NCI-H774 (cell line): ENCODE measurements around the gene MAPRE3.
"Not testable (repeated sequence)": the region's sequence is repeated elsewhere in the genome, so short reads cannot be mapped to it uniquely, and the experiment has no call there.

Experiments used
- DNase-seq: peaks from one replicate; lab custom pipeline; 2025; lab: John Stamatoyannopoulos, UW

Gene MAPRE3

DNA sequence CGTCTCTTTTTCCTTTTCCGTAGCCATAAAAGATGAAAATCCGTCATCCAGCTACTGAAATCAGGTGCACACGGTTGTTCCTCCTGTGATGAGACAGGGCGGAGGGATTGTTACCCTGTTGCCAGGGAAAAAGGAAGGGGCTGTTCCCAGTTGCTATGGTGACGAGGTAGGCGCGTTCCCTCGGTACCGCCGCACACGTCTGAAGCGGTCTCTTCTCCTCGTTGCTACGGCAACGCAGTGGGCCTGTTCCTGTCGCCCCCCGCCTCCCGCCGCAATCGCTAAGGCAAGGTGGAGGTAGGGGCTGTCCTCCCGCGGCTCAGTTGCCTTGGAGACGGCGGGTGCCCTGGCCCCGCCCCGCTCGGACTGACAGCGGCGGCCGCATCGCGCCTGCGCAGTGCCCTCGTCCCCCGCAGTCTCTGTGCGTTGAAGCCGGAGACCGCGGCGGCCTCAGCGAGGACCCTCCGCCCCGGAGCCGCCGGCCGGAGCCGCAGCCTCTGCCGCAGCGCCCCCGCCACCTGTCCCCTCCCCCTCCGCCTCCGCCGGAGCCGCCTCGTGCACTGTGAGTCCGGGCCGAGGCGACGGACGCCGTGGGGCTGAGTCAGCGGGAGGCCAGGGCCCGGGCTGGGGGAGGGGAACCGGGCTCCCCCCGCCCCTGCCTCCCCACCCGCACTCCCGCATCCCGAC, at the start of gene MAPRE3:
Gene MAPRE3 (plus strand): TSS at position 394 of the 684 bp plus-strand sequence. CDS start 51,582 bp downstream, outside the sequence.
- peak; percentile 81 for DNase-seq

- no peak for DNase-seq
Measured at GRCh38 chr2:26921323-26921722, 49.1 kb upstream of the MAPRE3 start.

DNA sequence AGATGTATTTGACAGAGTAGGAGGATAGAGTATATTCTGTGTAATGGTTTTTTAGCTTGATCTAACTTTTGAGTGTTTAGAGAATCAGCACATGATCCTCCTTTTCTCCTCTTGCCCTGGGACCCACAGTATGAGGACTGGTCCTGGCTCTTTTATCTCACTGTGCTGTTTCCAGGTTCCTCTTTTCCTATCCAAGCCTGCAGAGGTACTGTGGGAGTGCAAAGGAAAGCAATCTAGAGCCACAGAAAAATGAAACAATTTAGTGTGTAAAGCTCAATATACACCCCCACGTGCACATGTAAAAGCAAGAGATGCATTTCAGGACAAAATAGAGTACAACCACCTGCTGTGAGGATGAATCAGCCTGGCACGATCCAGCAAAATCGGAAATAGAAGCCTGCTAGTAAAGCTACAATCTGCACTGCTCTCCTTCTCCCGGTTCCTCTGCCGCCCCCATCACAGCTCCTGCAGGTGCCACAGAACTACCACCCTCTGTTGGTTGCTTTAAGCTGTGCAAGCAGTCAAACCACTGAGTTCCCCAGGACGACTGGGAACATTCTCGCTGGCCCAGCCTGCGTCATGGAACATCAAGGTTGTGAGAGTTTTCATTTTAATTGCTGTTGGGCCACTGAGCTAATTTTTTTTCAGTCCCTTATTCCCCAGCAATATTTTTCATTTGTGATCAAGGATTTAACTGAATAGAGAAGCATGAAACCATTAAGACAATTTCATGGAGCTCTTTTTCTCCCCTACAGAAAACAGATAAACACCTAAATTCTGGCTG, 47.8 kb upstream of the MAPRE3 start:
- DNase-seq: peak; percentile 27

DNA sequence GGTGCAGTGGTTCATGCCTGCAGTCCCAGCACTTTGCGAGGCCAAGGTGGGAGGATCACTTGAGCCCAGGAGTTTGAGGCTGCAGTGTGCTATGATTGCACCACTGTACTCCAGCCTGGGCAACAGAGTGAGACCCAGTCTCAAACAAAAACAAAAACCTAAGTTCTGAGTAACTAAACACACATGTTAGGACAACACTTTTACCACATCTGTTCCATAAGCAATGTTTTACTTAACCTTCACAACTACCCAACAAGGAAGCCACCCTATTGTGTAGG, 47.3 kb upstream of the MAPRE3 start:
- not testable (repeated sequence) for DNase-seq

- no peak for DNase-seq
Measured at GRCh38 chr2:26924731-26925099, 45.7 kb upstream of the MAPRE3 start.

DNA sequence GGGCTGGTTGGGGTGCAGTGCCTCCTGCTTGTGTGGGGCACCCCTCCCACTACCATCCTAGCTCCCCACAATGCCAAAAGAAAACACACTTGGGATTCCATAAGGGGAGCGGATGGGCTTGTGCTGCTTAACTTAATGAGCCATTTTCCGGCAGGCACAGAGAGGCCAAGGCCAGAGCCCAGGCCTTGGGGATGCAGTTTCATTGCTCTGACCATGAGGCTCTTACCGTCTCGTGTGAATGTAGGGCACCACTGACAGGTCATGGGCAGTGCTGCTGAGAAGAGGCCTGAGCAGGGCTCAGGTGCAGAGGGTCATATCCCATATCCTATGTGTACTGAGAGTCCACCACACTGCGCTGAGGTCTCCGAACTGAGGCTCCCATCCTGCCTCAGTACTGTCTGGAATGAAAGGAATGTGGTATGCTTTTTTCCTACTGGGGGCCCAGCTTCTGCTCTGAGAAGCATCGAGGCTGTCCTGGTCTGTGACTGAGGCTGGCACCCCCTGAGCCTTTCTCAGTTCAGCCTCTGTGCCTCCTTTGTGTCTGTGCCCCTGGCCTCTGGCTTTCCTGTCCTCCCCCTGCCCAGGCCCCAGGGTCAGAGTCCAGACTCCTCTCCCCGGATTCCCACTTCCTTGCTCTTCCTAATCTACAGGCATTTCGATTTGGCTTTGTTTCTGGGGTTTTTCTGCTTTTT, 45.2 kb upstream of the MAPRE3 start:
- no peak for DNase-seq

DNA sequence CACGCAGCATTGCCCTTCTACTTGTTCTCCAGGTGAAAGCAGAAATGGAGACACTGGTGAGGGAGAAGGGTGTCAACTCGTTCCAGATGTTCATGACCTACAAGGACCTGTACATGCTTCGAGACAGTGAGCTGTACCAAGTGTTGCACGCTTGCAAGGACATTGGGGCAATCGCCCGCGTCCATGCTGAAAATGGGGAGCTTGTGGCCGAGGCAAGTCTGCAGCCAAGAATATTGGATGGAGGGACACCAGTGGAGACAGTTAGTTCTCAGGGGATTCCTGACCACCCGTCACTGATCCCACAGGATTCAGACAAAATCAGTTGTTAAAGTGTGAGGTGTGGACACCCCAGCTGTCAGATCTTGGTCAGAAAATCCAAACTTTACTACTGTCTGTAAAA, 43.2 kb upstream of the MAPRE3 start:
- DNase-seq: no peak

DNA sequence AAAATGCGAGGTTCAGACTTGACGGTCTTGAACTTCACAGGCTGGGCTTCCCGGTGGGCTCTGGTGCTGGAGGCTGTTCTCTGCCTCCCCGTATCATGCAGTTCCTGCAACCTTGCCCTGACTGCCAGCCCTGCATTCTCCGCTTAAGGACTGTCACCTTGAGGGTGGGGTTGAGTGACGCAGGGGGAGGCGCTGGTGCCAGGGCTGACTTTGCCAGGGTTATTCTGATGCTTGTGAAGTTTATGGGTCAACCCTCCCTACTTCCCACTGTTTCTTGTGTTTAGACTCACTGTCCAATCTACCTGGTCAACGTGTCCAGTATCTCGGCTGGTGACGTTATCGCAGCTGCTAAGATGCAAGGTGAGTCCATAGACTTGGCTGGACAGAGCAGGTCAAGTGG, 37.5 kb upstream of the MAPRE3 start:
- no peak for DNase-seq

- DNase-seq: no peak
Measured at GRCh38 chr2:26933431-26934334, 36.8 kb upstream of the MAPRE3 start.

DNA sequence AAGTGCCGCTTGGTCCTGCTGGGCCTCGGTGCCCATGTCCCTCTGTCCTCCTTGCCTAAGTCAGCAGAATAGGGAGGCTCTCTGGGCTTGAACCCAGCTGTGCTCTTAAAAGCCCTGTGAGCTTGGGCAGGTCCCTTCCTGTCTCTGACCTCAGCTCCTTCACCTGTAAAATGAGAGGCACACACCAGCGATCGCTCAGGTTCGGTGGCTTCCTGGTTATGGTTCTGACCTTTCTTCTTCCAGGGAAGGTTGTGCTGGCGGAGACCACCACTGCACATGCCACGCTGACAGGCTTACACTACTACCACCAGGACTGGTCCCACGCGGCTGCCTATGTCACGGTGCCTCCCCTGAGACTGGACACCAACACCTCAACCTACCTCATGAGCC, 36.1 kb upstream of the MAPRE3 start:
- DNase-seq: no peak

DNA sequence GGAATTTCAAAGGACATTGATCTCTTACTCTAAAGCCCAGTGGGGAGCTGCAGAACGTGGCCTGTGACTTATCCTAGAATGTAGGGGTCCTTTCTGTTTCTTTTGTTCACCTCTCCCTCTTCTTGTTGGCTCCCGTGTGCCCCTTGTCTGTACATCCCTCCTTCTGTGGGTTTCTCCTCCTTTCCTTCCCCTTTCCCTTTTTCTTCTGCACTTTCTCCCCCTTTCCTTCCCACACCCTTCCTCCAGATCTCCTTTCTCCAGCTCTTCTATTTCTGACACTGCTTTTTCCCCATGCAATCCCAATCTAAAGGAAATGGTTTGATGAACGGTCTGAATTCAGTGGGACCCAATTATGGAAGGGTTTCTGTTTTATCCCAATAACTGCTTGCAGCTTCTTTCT, 35.5 kb upstream of the MAPRE3 start:
- no peak for DNase-seq

DNA sequence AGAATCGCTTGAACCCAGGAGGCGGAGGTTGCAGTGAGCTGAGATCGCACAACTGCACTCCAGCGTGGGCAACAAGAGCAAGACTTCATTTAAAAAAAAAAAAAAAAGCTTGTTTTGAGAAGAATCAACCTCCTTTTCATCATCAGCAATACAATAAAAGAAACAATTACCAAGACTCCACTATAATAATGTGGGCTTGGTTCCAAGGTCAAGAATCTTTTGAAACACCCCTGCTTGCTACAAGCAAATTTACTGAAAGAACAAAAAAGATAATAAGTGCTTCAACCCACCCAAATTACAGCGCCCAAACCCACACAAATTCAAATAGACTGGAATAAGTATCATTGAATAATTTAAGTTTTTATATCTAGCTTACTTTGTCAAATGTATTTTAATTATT, 33.6 kb upstream of the MAPRE3 start:
- DNase-seq: no peak

DNA sequence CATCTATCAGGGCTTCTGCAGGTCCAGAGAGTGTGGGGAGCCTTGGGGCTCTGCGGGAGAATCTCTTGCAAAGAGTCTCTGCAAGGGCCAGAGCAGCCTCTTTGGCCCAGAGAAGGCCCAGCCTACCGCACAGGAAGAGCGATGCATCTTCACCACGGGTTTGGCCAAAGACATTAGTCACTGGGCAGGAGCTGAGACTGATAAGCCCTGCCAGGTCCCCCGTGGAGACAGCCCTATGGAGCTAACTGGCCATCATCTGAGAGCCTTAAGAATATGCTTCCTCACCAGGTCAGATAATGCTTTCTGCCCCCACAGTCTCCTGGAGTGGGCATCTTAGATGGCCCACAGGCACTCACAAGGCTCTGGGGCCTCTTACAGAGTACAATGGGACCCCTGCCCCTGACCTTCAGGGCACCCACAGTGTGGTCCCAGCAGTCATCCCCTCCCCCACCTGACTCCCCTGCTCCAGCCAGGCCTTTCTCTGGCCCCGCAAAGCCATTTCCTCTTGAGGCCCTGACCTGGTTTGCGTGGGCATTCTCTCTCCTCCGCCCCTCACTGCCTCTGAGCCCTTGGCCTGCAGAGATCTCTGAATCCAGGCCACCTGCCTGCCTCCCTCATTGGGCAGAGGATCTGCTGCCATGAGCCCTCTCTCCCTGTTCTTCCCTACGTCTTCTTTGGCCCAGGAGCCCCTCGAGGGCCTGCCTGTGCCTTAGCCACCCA, 31.9 kb upstream of the MAPRE3 start:
- DNase-seq: no peak

GRCh38 chr2:26940001-26940400, 30.4 kb upstream of the MAPRE3 start:
- DNase-seq: no peak

DNA sequence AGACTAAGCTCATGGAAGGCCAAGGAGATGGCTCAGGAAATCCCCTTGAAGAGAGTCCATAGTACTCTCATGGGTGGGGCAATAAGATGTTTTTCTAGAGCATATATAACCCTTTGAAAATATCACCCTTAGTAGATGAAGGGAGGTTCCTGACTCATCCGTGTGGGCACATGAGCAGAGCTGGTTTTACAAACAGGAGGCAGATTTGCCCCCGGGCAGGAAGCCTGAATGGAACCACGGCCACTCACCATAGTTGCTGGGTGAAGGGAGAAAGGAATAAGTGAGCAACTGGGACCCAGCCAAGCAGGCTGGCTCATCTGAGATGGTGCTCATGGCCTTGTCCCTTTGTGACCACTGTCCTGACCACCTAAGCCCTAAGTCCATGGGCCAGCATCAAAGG, 29.0 kb upstream of the MAPRE3 start:
- DNase-seq: no peak

DNA sequence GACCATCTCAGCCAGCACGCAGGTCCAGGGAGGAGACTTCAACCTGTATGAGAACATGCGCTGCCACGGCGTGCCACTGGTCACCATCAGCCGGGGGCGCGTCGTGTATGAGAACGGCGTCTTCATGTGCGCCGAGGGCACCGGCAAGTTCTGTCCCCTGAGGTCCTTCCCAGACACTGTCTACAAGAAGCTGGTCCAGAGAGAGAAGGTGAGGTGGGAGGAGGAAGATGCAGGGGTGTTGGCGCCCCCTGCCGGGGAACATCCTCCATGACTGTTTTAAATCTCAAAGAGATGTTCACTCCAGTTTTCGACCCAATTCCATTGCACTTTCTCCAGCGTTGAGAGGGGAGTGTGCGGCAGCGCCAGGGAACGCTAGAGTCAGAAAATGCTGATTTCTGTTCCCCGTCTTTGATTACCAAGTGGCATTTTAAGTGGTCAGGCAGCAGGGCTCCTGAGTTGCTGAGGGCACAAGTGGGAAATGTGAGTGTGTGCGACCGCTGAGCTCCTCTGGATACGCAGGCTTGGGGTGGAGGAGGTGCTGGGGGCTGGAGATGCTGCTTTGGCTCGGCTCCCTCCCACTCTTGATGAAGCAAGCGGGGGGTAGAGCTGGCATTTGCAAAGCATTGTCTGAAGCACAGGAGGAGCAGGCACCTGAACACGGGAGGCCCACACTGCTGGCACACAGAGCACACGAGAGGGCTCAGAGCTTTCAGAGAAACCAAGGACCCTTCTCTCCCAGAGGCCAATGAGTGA, 27.7 kb upstream of the MAPRE3 start:
- DNase-seq: peak; percentile 6

GRCh38 chr2:26945991-26946750, 24.3 kb upstream of the MAPRE3 start:
- DNase-seq: no peak

GRCh38 chr2:26946841-26947784, 23.3 kb upstream of the MAPRE3 start:
- no peak for DNase-seq

DNA sequence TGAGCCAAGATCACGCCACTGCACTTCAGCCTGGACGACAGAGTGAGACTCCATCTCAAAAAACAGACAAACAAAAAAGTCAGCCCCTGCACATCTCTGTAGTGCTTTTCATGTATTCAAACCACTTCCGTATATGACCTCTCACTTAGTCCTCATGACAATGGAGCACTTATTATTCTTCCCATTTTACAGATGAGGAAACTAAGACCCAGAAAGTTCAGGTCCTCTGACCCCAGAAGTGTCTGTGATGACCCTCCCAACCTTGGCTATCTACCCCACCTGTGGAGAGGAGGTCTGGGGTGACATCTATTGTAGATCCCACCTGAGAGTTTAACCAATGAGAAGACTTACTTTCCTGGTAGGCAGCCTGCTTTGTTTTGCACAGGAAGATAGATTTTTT, 21.6 kb upstream of the MAPRE3 start:
- DNase-seq: no peak
